ENCODE results near the gene RAD23A. TPM values are rescaled to one million over a fixed set of nuclear protein-coding genes. Genes with fewer than 3 reads are reported as not detected.

The RAD23A gene
- total and polyA plus RNA-seq, 9 of the 15 experiments (the other 6 are each of a cell fraction or from before 2014, with no cell fraction given): 9.5 to 181 (median 101) TPM

DNA sequence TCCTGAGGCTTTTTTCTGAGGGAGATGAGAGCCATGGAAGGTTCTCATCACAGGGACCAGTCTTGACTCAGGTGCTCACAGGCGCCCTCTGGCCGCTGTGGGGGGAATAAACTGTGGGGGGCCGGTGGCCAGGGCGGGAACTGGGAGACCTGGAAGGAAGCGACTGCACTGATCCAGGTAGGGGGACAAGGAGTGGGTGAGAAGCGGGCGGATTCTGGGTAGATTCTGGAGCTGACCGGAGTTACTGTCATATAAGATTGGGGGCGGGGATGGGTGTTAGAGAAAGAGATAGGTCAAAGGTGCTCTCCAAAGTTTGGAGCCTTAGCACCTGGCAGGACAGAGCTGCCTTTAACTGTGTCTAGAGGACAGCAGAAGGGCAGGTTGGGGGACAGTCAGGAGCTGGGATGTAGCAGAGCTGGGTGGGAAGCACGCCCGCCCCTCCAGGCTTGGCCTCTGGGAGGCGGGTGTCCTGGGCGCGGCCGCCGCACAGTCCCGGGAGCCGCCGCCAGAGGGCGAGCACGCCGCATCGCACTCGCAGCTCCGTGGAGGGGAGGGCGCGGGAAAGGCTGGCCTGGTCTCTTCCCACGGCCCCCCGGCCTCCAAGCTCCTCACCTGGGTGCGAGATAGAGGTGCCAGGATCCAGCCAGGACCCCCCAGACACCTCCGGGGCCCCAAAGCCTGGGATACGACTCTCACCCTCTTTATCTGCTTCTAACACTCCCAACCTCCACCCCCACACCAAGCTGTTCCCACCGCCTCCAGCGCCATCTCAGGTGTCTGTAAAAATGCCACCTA is 19.6 kb downstream of the RAD23A start (continued):
- TF ChIP-seq, protein P1, sequence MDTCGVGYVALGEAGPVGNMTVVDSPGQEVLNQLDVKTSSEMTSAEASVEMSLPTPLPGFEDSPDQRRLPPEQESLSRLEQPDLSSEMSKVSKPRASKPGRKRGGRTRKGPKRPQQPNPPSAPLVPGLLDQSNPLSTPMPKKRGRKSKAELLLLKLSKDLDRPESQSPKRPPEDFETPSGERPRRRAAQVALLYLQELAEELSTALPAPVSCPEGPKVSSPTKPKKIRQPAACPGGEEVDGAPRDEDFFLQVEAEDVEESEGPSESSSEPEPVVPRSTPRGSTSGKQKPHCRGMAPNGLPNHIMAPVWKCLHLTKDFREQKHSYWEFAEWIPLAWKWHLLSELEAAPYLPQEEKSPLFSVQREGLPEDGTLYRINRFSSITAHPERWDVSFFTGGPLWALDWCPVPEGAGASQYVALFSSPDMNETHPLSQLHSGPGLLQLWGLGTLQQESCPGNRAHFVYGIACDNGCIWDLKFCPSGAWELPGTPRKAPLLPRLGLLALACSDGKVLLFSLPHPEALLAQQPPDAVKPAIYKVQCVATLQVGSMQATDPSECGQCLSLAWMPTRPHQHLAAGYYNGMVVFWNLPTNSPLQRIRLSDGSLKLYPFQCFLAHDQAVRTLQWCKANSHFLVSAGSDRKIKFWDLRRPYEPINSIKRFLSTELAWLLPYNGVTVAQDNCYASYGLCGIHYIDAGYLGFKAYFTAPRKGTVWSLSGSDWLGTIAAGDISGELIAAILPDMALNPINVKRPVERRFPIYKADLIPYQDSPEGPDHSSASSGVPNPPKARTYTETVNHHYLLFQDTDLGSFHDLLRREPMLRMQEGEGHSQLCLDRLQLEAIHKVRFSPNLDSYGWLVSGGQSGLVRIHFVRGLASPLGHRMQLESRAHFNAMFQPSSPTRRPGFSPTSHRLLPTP (IDR thresholded peaks at IDR 0.05; ENCODE audit: borderline replicate concordance, extremely low read depth, insufficient read length): no peak
- TF ChIP-seq, protein P2, sequence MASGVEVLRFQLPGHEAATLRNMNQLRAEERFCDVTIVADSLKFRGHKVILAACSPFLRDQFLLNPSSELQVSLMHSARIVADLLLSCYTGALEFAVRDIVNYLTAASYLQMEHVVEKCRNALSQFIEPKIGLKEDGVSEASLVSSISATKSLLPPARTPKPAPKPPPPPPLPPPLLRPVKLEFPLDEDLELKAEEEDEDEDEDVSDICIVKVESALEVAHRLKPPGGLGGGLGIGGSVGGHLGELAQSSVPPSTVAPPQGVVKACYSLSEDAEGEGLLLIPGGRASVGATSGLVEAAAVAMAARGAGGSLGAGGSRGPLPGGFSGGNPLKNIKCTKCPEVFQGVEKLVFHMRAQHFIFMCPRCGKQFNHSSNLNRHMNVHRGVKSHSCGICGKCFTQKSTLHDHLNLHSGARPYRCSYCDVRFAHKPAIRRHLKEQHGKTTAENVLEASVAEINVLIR (CRISPR knock-in tag; IDR thresholded peaks at IDR 0.05): no peak
- no peak for TF ChIP-seq SREBF2 (CRISPR knock-in tag; IDR thresholded peaks at IDR 0.05)
- TF ChIP-seq CEBPB (tag; IDR thresholded peaks at IDR 0.05): no peak
- TF ChIP-seq EGR1 (conservative IDR thresholded peaks at IDR 0.05): peak; percentile 93
- TF ChIP-seq TCF3 (CRISPR knock-in tag; IDR thresholded peaks at IDR 0.05): peak; percentile 50
- no peak; the same call in none of the 2 replicates for TF ChIP-seq HLTF (IDR thresholded peaks at IDR 0.05)
- TF ChIP-seq JUND (IDR thresholded peaks at IDR 0.05; ENCODE audit: borderline replicate concordance, low read depth, low read length): peak; percentile 37; the same call in 1 of the 2 replicates
- no peak; the same call in 2 of the 3 replicates for TF ChIP-seq JUND (tag; IDR thresholded peaks at IDR 0.05; ENCODE audit: borderline replicate concordance, low read depth, low read length)
- no peak for TF ChIP-seq ZNF134 (CRISPR knock-in tag; conservative IDR thresholded peaks at IDR 0.05)
- TF ChIP-seq SNIP1 (IDR thresholded peaks at IDR 0.05; ENCODE audit: low read depth): no peak
- no peak for TF ChIP-seq ZNF324 (CRISPR knock-in tag; IDR thresholded peaks at IDR 0.05)
- TF ChIP-seq PPARD (CRISPR knock-in tag; IDR thresholded peaks at IDR 0.05): no peak
- no peak for TF ChIP-seq ZNF274 (IDR thresholded peaks at IDR 0.05; ENCODE audit: borderline replicate concordance, low read depth, low read length)
- TF ChIP-seq ZNF311 (CRISPR knock-in tag; IDR thresholded peaks at IDR 0.05): no peak
- peak in 2 of 3 experiments; percentile 22 to 66 for TF ChIP-seq YY1 (IDR thresholded peaks at IDR 0.05; ENCODE audit: borderline replicate concordance in 1 of 3, control insufficient read depth in 1 of 3, extremely low read depth in 1 of 3, insufficient read depth in 3 of 3, insufficient read length in 1 of 3, insufficient replicate concordance in 2 of 3, low read depth in 1 of 3, low read length in 2 of 3)
- TF ChIP-seq, protein P3, sequence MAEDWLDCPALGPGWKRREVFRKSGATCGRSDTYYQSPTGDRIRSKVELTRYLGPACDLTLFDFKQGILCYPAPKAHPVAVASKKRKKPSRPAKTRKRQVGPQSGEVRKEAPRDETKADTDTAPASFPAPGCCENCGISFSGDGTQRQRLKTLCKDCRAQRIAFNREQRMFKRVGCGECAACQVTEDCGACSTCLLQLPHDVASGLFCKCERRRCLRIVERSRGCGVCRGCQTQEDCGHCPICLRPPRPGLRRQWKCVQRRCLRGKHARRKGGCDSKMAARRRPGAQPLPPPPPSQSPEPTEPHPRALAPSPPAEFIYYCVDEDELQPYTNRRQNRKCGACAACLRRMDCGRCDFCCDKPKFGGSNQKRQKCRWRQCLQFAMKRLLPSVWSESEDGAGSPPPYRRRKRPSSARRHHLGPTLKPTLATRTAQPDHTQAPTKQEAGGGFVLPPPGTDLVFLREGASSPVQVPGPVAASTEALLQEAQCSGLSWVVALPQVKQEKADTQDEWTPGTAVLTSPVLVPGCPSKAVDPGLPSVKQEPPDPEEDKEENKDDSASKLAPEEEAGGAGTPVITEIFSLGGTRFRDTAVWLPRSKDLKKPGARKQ (CRISPR knock-in tag; IDR thresholded peaks at IDR 0.05): no peak
- no peak for TF ChIP-seq NUFIP1 (IDR thresholded peaks at IDR 0.05; ENCODE audit: partially characterized antibody)
- TF ChIP-seq SMAD4 (CRISPR knock-in tag; conservative IDR thresholded peaks at IDR 0.05): peak; percentile 83
- no peak for TF ChIP-seq NCOA6 (IDR thresholded peaks at IDR 0.05)
- TF ChIP-seq GTF2E2 (tag; IDR thresholded peaks at IDR 0.05): no peak
- TF ChIP-seq ZNF766 (CRISPR knock-in tag; conservative IDR thresholded peaks at IDR 0.05): no peak
- no peak for TF ChIP-seq SMAD1 (IDR thresholded peaks at IDR 0.05; ENCODE audit: low read depth, low read length, partially characterized antibody)

All from K562 (cell line).